Common myeloid progenitor, CD34-positive (primary cell): ENCODE measurements around the gene PLXNA4.

Source experiments
- CTCF ChIA-PET: fragments of 350-600 bp; sonication (Branson Sonifier 250); formaldehyde crosslinking; loops from one replicate; lab custom pipeline; 2021; ENCODE audit warnings: antibody characterized with exemption; lab: Charles Lee
- POLR2A ChIA-PET: fragments of 350-600 bp; sonication (Branson Sonifier 250); formaldehyde crosslinking; loops from one replicate; lab custom pipeline; 2021; ENCODE audit warnings: antibody characterized with exemption; lab: Charles Lee
- DNase-seq, 3 donors: peaks; one replicate each; pipeline versions ENCODE4 v3.0.0 to v3.0.0-alpha.2; 2013
- H3K27ac ChIP-seq, 2 experiments: 1 replicate in 1 of 2; 2 replicates in 1 of 2; pipeline ENCODE4 v1.7.0; 2013; ENCODE audit warnings: inconsistent platforms in 2 of 2, low read length in 2 of 2, mild to moderate bottlenecking in 2 of 2, low read depth in 1 of 2, moderate library complexity in 1 of 2; ENCODE audit not compliant: severe bottlenecking in 2 of 2, insufficient read depth in 1 of 2, poor library complexity in 1 of 2
- H3K27me3 ChIP-seq, 5 experiments: replicated peaks in 2 of 5; 1 replicate in 3 of 5; 2 replicates in 2 of 5; pipeline versions ENCODE4 v1.6.1 to v1.7.0; 2013; ENCODE audit warnings: low read length in 4 of 5, mild to moderate bottlenecking in 2 of 5, moderate library complexity in 2 of 5, inconsistent platforms in 1 of 5; ENCODE audit not compliant: insufficient read depth in 5 of 5, control insufficient read depth in 4 of 5
- H3K36me3 ChIP-seq, 4 experiments: 1 replicate in 2 of 4; 2 replicates in 2 of 4; pipeline versions ENCODE4 v1.6.1 to v1.7.0; 2013; ENCODE audit warnings: low read length in 3 of 4, control low read depth in 1 of 4, mild to moderate bottlenecking in 1 of 4; ENCODE audit not compliant: control insufficient read depth in 4 of 4, insufficient read depth in 4 of 4
- H3K4me1 ChIP-seq, 4 experiments: 1 replicate in 3 of 4; 2 replicates in 1 of 4; pipeline versions ENCODE4 v1.6.1 to v1.7.1; 2013; ENCODE audit warnings: low read length in 3 of 4, mild to moderate bottlenecking in 3 of 4, control low read depth in 1 of 4, inconsistent platforms in 1 of 4, moderate library complexity in 1 of 4; ENCODE audit not compliant: control insufficient read depth in 4 of 4, insufficient read depth in 4 of 4; ENCODE audit errors: control extremely low read depth in 1 of 4
- H3K4me3 ChIP-seq, 7 experiments: 1 replicate in 4 of 7; 2 replicates in 3 of 7; pipeline versions ENCODE4 v1.5.1 to v1.7.0; 2013; ENCODE audit warnings: mild to moderate bottlenecking in 7 of 7, low read length in 6 of 7, moderate library complexity in 6 of 7, inconsistent platforms in 2 of 7, low read depth in 2 of 7, control low read depth in 1 of 7; ENCODE audit not compliant: insufficient read depth in 4 of 7, control insufficient read depth in 1 of 7; ENCODE audit errors: extremely low read depth in 1 of 7
- H3K9me3 ChIP-seq, 5 experiments: 1 replicate in 4 of 5; 2 replicates in 1 of 5; pipeline versions ENCODE4 v1.6.1 to v1.7.1; 2013; ENCODE audit warnings: low read length in 4 of 5, mild to moderate bottlenecking in 2 of 5, inconsistent platforms in 1 of 5, low read depth in 1 of 5, moderate library complexity in 1 of 5; ENCODE audit not compliant: control insufficient read depth in 4 of 5, insufficient read depth in 2 of 5; ENCODE audit errors: control extremely low read depth in 1 of 5
- WGBS: methylation state at CpG from one replicate; pipeline ENCODE4 v1.1.5; 2013; ENCODE audit not compliant: insufficient coverage; 5-methylcytosine and 5-hydroxymethylcytosine counted together

Gene PLXNA4

DNA sequence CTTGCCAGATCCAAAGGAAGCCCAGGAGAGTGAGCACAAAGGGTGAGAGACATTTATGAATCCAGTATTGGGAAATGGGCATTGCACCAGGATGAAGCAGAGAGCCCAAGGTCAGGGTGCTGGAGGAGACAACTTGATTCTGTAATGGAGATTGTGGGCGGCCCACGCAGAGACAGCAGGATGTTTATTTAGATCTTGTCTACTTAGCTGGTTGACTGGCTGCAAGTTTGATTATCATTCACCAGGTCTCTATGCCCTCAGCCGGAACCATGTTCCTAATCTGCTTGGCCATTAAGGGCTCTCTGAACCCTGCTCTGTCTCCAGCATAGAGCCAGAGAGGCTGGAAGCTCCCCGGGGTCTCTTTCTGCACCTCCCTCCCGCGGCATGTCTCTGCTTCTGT is 188.7 kb downstream of the PLXNA4 start:
- 92% methylated on average over 4 of the region's 6 CpGs for WGBS
- no peaks in the 10 kb centered on the region for H3K9me3 ChIP-seq
- no peak overlapping the region for H3K27ac ChIP-seq
- peaks cover 2 to 14% (median 10%) of the 10 kb centered on the region in 5 experiments for H3K27me3 ChIP-seq
- H3K4me3 ChIP-seq, result no peak overlapping the region
- H3K4me1 ChIP-seq, result no peaks in the 10 kb centered on the region
- DNase-seq, result no peak
- no peaks in the 10 kb centered on the region for H3K36me3 ChIP-seq
- CTCF ChIA-PET, result interaction anchor here (0.6 kb wide), 1 partner anchor 169 kb away, joined by 3 read pairs; no protein-coding TSS in a partner anchor
- POLR2A ChIA-PET, result no interaction called here

DNA sequence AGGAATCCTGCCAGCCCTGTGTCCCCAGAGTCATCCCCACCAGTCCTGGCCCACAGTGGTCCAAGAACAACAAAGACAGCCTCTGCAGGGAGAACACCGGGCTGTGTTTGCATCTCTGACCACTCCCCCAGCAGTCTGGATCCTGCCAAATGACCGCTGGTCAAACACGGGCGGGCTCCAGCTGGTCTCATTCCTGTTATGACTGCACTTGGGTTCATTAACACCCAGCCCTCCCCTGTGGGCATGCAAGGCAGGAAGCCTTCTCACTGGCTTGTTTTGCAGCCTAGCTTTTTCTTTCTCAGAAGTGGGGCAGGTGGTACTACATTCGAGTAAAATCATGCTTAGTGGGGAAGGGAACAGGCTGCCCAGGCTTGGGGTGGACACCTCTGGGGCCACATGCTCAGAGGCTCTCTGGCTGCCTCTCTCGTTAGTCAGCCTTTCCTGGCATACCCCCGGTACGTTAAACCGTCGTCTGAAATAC is 190.0 kb downstream of the PLXNA4 start:
- no peak for DNase-seq
- ChIA-PET CTCF (interaction anchor here (1.5 to 1.7 kb wide), 2 partner anchors 8 to 132 kb away, joined by 4 read pairs; no protein-coding TSS in a partner anchor), POLR2A (no interaction called here)
- Histone ChIP-seq H3K4me1 (no peaks in the 10 kb centered on the region), H3K4me3 (no peak overlapping the region), H3K9me3 (no peaks in the 10 kb centered on the region), H3K36me3 (no peaks in the 10 kb centered on the region), H3K27me3 (peaks cover 2 to 20% (median 16%) of the 10 kb centered on the region in 5 experiments), H3K27ac (no peak overlapping the region)
- 67% methylated on average over 7 of the region's 10 CpGs for WGBS

DNA sequence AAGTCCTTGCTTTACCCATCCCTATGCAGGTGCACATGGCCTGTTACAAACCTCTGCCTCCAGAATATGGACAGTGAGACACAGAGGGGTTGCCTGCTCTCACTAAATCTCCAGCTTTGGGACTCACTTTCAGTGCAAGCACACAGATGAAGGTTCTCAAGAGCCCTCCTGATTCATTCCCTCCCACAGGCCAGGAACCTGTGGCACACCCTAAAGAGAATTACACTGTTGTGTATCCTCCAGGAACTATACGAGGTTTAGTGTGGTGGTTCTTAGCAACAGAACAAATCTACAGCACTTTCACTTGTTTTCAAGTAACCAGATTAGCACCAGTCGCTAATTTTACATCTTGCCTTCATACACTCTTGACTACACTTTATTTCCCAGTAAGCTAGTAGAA is 192.3 kb downstream of the PLXNA4 start:
- H3K27ac ChIP-seq, result no peak overlapping the region
- ChIA-PET POLR2A (no interaction called here), CTCF (interaction anchor here (0.8 kb wide), 1 partner anchor 10 kb away, joined by 3 read pairs; no protein-coding TSS in a partner anchor)
- no peak overlapping the region for H3K4me3 ChIP-seq
- H3K36me3 ChIP-seq, result no peaks in the 10 kb centered on the region
- peaks cover 2 to 25% (median 20%) of the 10 kb centered on the region in 5 experiments for H3K27me3 ChIP-seq
- DNase-seq, result no peak
- peaks cover 0 to 2% (median 0%) of the 10 kb centered on the region in 5 experiments for H3K9me3 ChIP-seq
- no CpG with 5 or more reads among the region's 2 CpGs for WGBS
- no peaks in the 10 kb centered on the region for H3K4me1 ChIP-seq

DNA sequence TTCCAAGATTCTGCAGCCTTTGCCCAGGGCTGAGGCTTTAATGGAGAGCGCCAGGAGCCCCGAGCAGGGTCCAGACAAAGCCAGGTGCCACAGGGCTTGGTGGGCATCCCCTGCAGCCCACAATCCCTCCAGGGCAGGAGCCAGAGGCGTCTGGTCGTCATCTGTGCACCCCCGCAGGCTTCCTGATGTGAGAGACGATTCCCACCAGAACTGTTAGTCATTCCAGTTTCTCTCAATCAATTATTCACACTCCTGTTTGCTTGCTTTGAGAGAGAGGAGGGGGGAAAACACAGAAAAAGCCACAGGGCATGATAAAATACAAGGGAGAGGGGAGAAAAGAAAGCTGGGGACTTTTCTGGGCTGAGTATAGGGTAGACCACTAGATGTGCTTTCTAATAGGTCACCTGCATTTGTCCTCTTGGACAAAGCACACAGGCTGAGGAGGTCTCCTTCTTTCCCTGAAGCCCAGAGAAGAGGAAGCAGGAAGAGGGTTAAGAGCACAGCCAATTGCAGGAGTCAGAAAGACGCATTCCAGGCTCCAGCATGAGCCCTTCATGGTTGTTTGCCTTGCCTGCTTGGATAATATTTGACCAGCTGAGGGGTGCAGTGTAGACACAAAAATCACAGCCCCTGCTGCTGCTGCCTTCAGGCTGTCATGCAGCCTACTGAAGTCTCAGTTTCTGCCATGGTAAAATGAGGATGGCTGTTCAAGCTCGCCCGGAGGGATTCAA is 194.4 kb downstream of the PLXNA4 start:
- Histone ChIP-seq H3K4me1 (no peaks in the 10 kb centered on the region), H3K36me3 (no peaks in the 10 kb centered on the region), H3K9me3 (peaks cover 0 to 2% (median 0%) of the 10 kb centered on the region in 5 experiments), H3K27ac (no peak overlapping the region), H3K27me3 (peaks cover 0 to 21% (median 18%) of the 10 kb centered on the region in 5 experiments), H3K4me3 (no peak overlapping the region)
- no peak for DNase-seq
- 74% methylated on average over 5 of the region's 9 CpGs for whole genome bisulfite sequencing
- POLR2A ChIA-PET, result no interaction called here
- CTCF ChIA-PET, result no interaction called here

DNA sequence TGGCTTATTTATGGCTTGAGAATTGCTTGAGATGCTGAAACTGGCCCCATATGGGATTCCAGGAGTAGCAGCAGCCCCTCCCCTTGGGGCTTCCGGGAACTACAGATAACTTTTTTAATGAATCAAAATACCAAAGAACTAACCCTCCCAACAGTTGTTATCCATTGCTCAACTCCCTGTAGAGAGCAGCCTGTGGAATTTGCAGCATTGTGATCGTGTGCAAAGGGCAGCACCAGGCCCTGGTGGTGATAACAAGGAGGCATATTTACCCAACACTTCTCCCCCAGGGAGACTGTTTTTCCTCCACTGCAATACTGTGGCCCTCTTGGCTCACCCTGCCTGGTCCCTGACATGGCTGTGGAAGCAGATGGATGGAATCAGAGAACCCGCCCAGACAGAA is 196.2 kb downstream of the PLXNA4 start:
- WGBS, result 92% methylated on average over 2 of the region's 3 CpGs
- Histone ChIP-seq H3K9me3 (peaks cover 0 to 4% (median 0%) of the 10 kb centered on the region in 5 experiments), H3K27ac (no peak overlapping the region), H3K36me3 (no peaks in the 10 kb centered on the region), H3K27me3 (peaks cover 0 to 18% (median 13%) of the 10 kb centered on the region in 5 experiments), H3K4me3 (no peak overlapping the region), H3K4me1 (no peaks in the 10 kb centered on the region)
- DNase-seq, result no peak
- CTCF ChIA-PET, result no interaction called here
- POLR2A ChIA-PET, result no interaction called here

DNA sequence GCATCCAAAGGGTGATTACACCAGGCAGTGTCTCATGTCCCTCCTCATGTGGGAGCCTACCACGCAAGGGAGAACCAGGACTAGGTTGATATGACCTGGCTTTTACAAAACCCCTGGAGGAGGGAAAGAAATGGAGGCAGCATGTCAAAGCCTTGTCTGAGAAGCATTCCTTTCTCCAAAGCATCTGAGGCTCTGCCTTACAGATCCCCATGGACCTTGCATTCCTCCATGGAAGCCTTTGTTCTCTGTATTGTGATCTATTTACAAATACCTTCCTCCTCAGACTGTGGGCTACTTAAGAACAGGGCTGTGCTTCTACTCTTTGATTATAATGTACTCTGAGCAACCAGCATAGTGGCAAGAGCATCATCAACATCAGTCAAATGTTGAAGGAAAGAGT is 197.0 kb downstream of the PLXNA4 start:
- peaks cover 0 to 18% (median 13%) of the 10 kb centered on the region in 5 experiments for H3K27me3 ChIP-seq
- H3K9me3 ChIP-seq, result peaks cover 0 to 4% (median 0%) of the 10 kb centered on the region in 5 experiments
- H3K27ac ChIP-seq, result no peak overlapping the region
- H3K4me1 ChIP-seq, result no peaks in the 10 kb centered on the region
- H3K4me3 ChIP-seq, result no peak overlapping the region
- POLR2A ChIA-PET, result no interaction called here
- 100% methylated on average over 1 of the region's 1 CpG for WGBS
- no peaks in the 10 kb centered on the region for H3K36me3 ChIP-seq
- CTCF ChIA-PET, result no interaction called here
- no peak for DNase-seq
